HCT116 (cell line): ENCODE data around the gene CA10. TPM values are rescaled to one million over a fixed set of nuclear protein-coding genes. Genes with fewer than 3 reads are reported as not detected.

Experiments
- ATAC-seq: fragments of 200-7000 bp; cut with Tn5 transposase; 2 replicates; pipeline ENCODE4 v1.9.1; 2020; ENCODE audit warnings: mild to moderate bottlenecking, moderate library complexity
- BruUV-seq: library from RNA; stranded (reverse); fragments of 400-500 nt; replicated peaks from 2 replicates; lab custom pipeline; 2021; lab: Mats Ljungman, UMichigan
- CTCF ChIA-PET: fragments of 300-600 bp; sonication (Branson Sonifier 250); formaldehyde crosslinking; loops from one replicate; lab custom pipeline; 2021; ENCODE audit warnings: antibody characterized with exemption; lab: Charles Lee
- POLR2A ChIA-PET: fragments of 300-600, 350-600 bp; sonication (Branson Sonifier 250); formaldehyde crosslinking; loops from one replicate; lab custom pipeline; 2021; ENCODE audit warnings: antibody characterized with exemption; lab: Charles Lee
- RAD21 ChIA-PET, 2 experiments: fragments of 300-600 bp; sonication (Branson Sonifier 250); formaldehyde crosslinking; loops; one replicate each; lab custom pipeline; 2023; ENCODE audit warnings: low total read pairs in 2 of 2; ENCODE audit not compliant: uncharacterized antibody in 2 of 2, unreplicated experiment in 2 of 2, low non-redundant PET in 1 of 2; lab: Charles Lee
- DNase-seq: peaks from one replicate; pipeline ENCODE4 v3.0.0-alpha.2; 2010; ENCODE audit warnings: low read depth, low spot score
- H2AFZ ChIP-seq: fragments of 200-600 bp; shearing (Covaris generic), sonication (generic); 2 replicates; pipeline ENCODE4 v1.6.1; 2017; ENCODE audit warnings: low read depth, mixed run types, mixed read lengths, antibody characterized with exemption, low read length; ENCODE audit not compliant: poor library complexity, severe bottlenecking
- H3K27ac ChIP-seq: 2 replicates; pipeline ENCODE4 v1.5.1; 2012; ENCODE audit warnings: low read depth, low read length
- H3K27me3 ChIP-seq: fragments of 200-600 bp; sonication (generic); 2 replicates; pipeline ENCODE4 v1.6.1; 2016; ENCODE audit warnings: mixed run types, low read length, mixed read lengths; ENCODE audit not compliant: insufficient read depth
- H3K36me3 ChIP-seq, 2 experiments: fragments of 200-500 bp in 1 of 2; fragments of 200-600 bp in 1 of 2; sonication (Bioruptor generic) in 1 of 2; sonication (generic) in 1 of 2; 2 replicates each; pipeline versions ENCODE4 v1.5.1 to v1.6.1; 2014 to 2016; ENCODE audit warnings: low read length in 2 of 2, inconsistent platforms in 1 of 2, mixed read lengths in 1 of 2, mixed run types in 1 of 2; ENCODE audit not compliant: insufficient read depth in 2 of 2, control insufficient read depth in 1 of 2
- H3K4me1 ChIP-seq, 2 experiments: fragments of 200-600 bp in 1 of 2; sonication (generic) in 1 of 2; 2 replicates each; pipeline versions ENCODE4 v1.5.1 to v1.6.1; 2012 to 2017; ENCODE audit warnings: low read length in 2 of 2, inconsistent platforms in 1 of 2, mild to moderate bottlenecking in 1 of 2, mixed read lengths in 1 of 2, mixed run types in 1 of 2, moderate library complexity in 1 of 2; ENCODE audit not compliant: insufficient read depth in 2 of 2, control insufficient read depth in 1 of 2
- H3K4me2 ChIP-seq: fragments of 200-600 bp; sonication (generic); 2 replicates; pipeline ENCODE4 v1.6.1; 2017; ENCODE audit warnings: mixed run types, low read length, mixed read lengths
- H3K4me3 ChIP-seq, 2 experiments: fragments of 200-600 bp in 1 of 2; sonication (generic) in 1 of 2; replicated peaks in 1 of 2; 2 replicates each; pipeline ENCODE4 v1.5.1; 2011 to 2016; ENCODE audit warnings: low read length in 2 of 2, control low read depth in 1 of 2, low read depth in 1 of 2, mild to moderate bottlenecking in 1 of 2, mixed read lengths in 1 of 2, mixed run types in 1 of 2
- H3K79me2 ChIP-seq: fragments of 200-600 bp; sonication (generic); 2 replicates; pipeline ENCODE4 v1.6.1; 2017; ENCODE audit warnings: mild to moderate bottlenecking, mixed run types, low read length, moderate library complexity, mixed read lengths; ENCODE audit not compliant: insufficient read depth
- H3K9ac ChIP-seq: fragments of 200-600 bp; sonication (generic); 2 replicates; pipeline ENCODE4 v1.6.1; 2016; ENCODE audit warnings: low read length, mixed read lengths
- H3K9me2 ChIP-seq: fragments of 200-600 bp; sonication (generic), shearing (Covaris generic); 2 replicates; pipeline ENCODE4 v1.6.1; 2017; ENCODE audit warnings: mixed run types, mild to moderate bottlenecking, moderate library complexity; ENCODE audit not compliant: insufficient read depth
- H3K9me3 ChIP-seq, 2 experiments: fragments of 200-500 bp in 1 of 2; fragments of 200-600 bp in 1 of 2; sonication (Bioruptor generic) in 1 of 2; sonication (generic) in 1 of 2; 2 replicates each; pipeline ENCODE4 v1.6.1; 2014 to 2017; ENCODE audit warnings: low read length in 2 of 2, mixed read lengths in 2 of 2, inconsistent platforms in 1 of 2, low read depth in 1 of 2, mild to moderate bottlenecking in 1 of 2, mixed run types in 1 of 2, moderate library complexity in 1 of 2; ENCODE audit not compliant: control insufficient read depth in 1 of 2, insufficient read depth in 1 of 2
- H4K20me1 ChIP-seq: fragments of 200-600 bp; sonication (generic), shearing (Covaris generic); 2 replicates; pipeline ENCODE4 v1.6.1; 2017; ENCODE audit warnings: mixed run types, mild to moderate bottlenecking, moderate library complexity; ENCODE audit not compliant: insufficient read depth
- CTCF ChIP-seq, 3 experiments: fragments of 200-600 bp in 1 of 3; sonication (generic) in 1 of 3; IDR thresholded peaks in 2 of 3; conservative IDR thresholded peaks in 1 of 3; 2 replicates each; pipeline ENCODE4 v1.5.1; 2012 to 2017; ENCODE audit warnings: low read depth in 2 of 3, low read length in 2 of 3, antibody characterized with exemption in 1 of 3, borderline replicate concordance in 1 of 3, control low read depth in 1 of 3, mild to moderate bottlenecking in 1 of 3, mixed read lengths in 1 of 3, mixed run types in 1 of 3, moderate library complexity in 1 of 3; ENCODE audit not compliant: insufficient read depth in 1 of 3
- ELF1 ChIP-seq: IDR thresholded peaks from 2 replicates; pipeline ENCODE4 v1.6.1; 2012; ENCODE audit warnings: low read depth, borderline replicate concordance
- EZH2phosphoT487 ChIP-seq: fragments of 200-600 bp; IDR thresholded peaks from 2 replicates; pipeline ENCODE4 v1.6.1; 2018; ENCODE audit warnings: antibody characterized with exemption, borderline replicate concordance
- MAX ChIP-seq: IDR thresholded peaks from 2 replicates; pipeline ENCODE4 v1.6.1; 2012
- POLR2A ChIP-seq: IDR thresholded peaks from 2 replicates; pipeline ENCODE4 v1.7.0; 2011; ENCODE audit warnings: borderline replicate concordance; ENCODE audit not compliant: insufficient read depth, insufficient read length; ENCODE audit errors: extremely low read depth
- RAD21 ChIP-seq: IDR thresholded peaks from 2 replicates; pipeline ENCODE4 v1.6.1; 2012; ENCODE audit warnings: low read depth, mild to moderate bottlenecking
- YY1 ChIP-seq: IDR thresholded peaks from 2 replicates; pipeline ENCODE4 v1.6.1; 2011; ENCODE audit warnings: low read length, low read depth, moderate library complexity, mild to moderate bottlenecking; ENCODE audit not compliant: insufficient replicate concordance; ENCODE audit errors: extremely low read depth
- ZBTB33 ChIP-seq: IDR thresholded peaks from 2 replicates; pipeline ENCODE4 v1.6.1; 2011; ENCODE audit warnings: mild to moderate bottlenecking, low read length, moderate library complexity; ENCODE audit not compliant: insufficient replicate concordance; ENCODE audit errors: extremely low read depth
- intact Hi-C: fragments of 100-400 bp; cut with micrococcal nuclease; formaldehyde crosslinking; loops from 2 replicates; pipeline ENCODE4 v1.10.0; 2022
- total RNA-seq: library from RNA; stranded (reverse); gene quantifications from one replicate; pipeline ENCODE4 v1.2.1, GENCODE V29; 2021; ENCODE audit not compliant: unreplicated experiment

CA10 gene
- total RNA-seq, 1 experiment from 2014 or later, result not detected

GRCh38 chr17:52170963-52171572 lies 12.6 kb upstream of the CA10 start:
- ChIA-PET POLR2A (no interaction called here), CTCF (no interaction called here), RAD21 (no interaction called here)
- peaks cover 0 to 9% of the 10 kb centered on the region in 2 experiments; a peak in 2 of 4 replicates for H3K9me3 ChIP-seq
- H3K79me2 ChIP-seq, result no peaks in the 10 kb centered on the region
- no peak overlapping the region for H3K27ac ChIP-seq
- no TSS peak for BruUV-seq
- no peak overlapping the region for H3K4me3 ChIP-seq
- H2AFZ ChIP-seq, result no peak overlapping the region
- no peaks in the 10 kb centered on the region for H3K4me1 ChIP-seq
- no peak for DNase-seq
- no peaks in the 10 kb centered on the region for H3K36me3 ChIP-seq
- no peak for ATAC-seq
- no peaks in the 10 kb centered on the region for H3K27me3 ChIP-seq
- H4K20me1 ChIP-seq, result no peaks in the 10 kb centered on the region
- no peak for TF ChIP-seq RAD21
- TF ChIP-seq ELF1, result no peak
- no peak for TF ChIP-seq YY1
- TF ChIP-seq EZH2phosphoT487, result no peak
- TF ChIP-seq MAX, result no peak
- TF ChIP-seq POLR2A, result no peak
- no peak for TF ChIP-seq ZBTB33
- TF ChIP-seq CTCF (IDR thresholded peaks at IDR 0.05 in 2 of 3, conservative IDR thresholded peaks at IDR 0.05 in 1 of 3; ENCODE audit: borderline replicate concordance in 1 of 3, insufficient read depth in 1 of 3, low read depth in 2 of 3, low read length in 2 of 3), result peak in 2 of 3 experiments; percentile 45 to 53; a peak in 4 of 6 replicates
- no peaks in the 10 kb centered on the region for H3K9me2 ChIP-seq
- H3K4me2 ChIP-seq, result no peak overlapping the region
- intact Hi-C loops, result no loop called here
- no peak overlapping the region for H3K9ac ChIP-seq
